Stimulated activated CD8-positive, alpha-beta memory T cell treated with anti-CD3 and anti-CD28 coated beads, Interleukin-12 subunit alpha, Interleukin-12 subunit beta, amount 100 ng/mL, for 4 hours (primary cell): ENCODE measurements around the gene TIMP3.

Experiments used
- DNase-seq: peaks from one replicate; pipeline ENCODE4 v3.0.0-alpha.2; 2020; ENCODE audit warnings: low read depth

The TIMP3 gene

GRCh38 chr22:32829451-32829851 lies 27.9 kb downstream of the TIMP3 start:
- DNase-seq: no peak

DNA sequence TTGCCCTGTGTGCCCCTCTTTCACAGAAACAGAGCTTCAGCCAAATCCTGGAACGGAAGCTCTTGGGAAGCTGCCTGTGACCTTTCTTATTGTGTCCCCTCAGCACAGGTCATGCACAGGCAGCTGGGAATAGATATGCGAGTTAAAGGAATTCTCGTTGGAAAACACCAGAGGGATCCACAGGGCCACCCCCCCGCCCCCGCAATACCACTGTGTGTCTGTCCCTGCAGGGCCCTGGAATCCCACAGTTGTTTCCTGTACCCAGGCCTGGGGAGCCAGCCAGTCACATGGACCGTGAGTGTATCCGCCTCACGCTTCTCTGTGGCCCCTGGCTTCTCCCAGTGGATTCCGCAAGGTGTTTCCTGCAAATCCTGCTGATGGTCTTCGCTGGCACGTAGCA lies 29.0 kb downstream of the TIMP3 start:
- DNase-seq: no peak

- no peak for DNase-seq
Observed at GRCh38 chr22:32830957-32831356, 29.5 kb downstream of the TIMP3 start.

DNA sequence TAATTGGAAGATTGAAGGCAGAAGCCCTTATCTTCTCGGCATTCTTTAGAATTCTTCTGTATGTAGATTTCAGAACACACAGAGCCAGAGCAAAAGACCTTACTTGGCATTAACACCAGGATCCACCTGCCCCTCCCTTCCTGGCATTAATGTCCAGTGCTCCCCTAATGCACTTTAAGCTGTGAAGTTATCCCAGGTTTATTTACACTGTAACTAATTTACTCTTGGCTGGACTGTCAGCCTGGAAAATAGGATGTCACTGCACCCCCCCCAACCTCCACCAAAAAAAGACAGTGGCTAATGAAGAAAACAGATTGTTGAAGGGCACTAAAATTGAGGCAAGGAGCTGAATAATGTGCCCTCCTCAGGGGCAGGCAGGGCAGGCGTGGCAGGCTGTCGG lies 30.1 kb downstream of the TIMP3 start:
- no peak for DNase-seq

DNA sequence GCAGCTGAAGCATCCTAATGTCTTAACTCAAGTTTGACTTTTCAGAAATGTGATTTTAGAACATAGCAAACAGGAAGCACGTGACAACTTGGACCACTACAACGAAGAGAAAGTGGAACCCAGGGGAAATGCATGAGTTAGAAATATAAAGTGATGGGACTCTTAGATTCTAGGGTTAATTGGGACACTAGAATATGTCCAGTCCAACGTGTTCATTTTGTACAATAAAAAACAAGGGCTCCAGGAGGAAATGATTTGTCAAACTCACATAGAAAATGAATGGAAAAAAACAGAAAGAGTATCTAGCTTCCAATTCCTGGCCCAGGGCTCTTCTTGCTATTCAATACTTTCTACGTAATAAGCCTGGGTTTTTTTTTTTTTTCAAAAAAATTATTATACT lies 30.7 kb downstream of the TIMP3 start:
- DNase-seq: no peak

- DNase-seq: no peak
Observed at GRCh38 chr22:32836280-32837123, 35.0 kb downstream of the TIMP3 start.

DNA sequence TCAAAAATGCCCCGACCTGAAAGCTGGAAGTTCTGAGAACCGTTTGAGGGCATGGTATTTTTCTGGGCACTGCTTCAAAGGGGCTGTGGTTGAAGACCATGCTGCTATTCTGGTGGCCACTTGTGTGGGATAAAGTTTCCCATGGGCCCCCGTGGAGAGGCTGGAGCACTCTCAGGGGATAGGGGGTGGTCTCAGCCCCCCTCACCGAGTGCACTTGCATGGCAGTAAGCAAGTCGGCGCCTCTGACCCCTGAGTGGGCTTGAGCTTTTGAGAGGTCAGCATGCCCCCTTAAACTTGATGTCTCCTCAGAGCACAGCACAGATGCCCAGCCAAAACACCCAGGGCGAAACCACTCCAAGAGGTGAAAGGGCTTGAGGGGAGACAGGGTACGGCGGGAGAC lies 35.6 kb downstream of the TIMP3 start:
- DNase-seq: no peak

DNA sequence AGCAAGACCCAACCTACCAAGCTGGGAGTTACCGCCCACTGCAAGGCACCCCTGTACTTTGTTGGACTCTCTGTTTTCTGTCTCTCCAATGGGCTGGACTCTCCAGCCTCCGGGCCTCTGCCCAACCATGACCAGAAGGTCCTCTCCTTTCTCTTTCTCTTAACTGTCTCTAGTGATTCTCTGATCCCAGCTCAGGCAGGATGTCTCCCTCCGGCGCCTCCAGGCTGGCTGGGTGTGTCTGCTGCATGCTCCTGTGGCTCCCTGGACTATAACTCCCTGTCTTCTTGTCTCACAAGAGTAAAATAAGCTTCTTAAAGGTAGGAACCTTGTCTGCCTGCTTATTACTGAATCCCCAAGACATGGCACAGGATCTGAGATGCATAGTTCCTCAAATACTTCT lies 36.3 kb downstream of the TIMP3 start:
- no peak for DNase-seq

DNA sequence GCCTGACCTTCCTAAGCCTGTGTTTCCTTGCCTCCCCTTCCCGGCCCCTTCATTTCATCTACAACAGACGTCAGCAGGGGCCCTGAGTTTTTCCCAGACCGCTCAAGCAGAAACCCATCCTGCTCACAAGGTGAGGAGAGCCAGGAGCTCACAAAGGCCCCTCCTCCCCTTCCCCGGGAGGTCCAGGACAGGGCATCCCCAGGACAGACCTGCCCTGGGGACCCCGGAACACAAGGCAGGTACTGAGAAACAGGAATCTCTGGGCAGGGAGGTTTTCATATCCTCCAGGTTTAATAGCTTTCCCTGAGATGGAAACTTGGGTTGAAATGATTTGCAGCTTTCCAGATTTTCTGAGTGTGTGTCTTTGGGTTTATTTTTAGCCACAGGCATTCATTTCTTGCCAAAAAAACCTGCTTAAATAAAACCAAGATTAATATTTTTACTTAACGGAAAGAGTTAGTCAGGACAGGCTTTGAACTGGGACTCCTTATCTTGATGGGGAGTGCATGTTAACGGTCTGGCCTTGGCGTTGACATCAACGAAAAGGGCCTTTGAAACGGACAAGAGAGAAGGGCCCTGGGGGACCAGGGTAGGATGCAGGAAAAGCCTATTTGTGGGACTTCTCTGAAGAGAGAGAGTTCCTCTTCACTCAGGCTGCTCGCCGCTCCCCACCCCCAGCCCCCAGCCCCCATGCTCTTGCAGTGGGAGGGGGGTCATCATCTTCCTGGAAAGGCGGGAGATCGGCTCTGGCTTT lies 38.5 kb downstream of the TIMP3 start:
- DNase-seq: no peak

- DNase-seq: no peak
Observed at GRCh38 chr22:32841175-32841574, 39.7 kb downstream of the TIMP3 start.

- DNase-seq: no peak
Observed at GRCh38 chr22:32842486-32842885, 41.0 kb downstream of the TIMP3 start.

DNA sequence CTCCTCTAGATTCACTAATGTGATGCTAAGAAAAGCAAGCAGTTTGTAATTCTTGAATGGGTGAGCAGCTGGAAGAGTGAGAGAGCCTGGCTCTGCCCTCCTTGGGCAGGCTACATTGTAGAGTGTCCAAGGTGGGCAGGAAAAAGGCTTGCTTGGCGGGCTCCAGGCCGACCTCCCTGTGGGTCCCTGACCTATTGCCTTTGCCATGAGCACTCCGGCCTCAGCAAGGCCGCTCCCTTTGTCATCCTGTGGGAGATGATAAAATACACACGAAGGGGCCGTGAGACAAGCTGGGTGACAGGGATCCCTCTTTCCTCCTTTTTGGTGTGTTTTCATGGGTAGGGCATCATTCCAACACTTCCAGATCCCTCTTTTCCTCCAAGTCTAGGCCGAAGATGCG lies 41.8 kb downstream of the TIMP3 start:
- no peak for DNase-seq

GRCh38 chr22:32844251-32844650 lies 42.7 kb downstream of the TIMP3 start:
- DNase-seq: no peak

- DNase-seq: no peak
Observed at GRCh38 chr22:32846780-32847491, 45.4 kb downstream of the TIMP3 start.

DNA sequence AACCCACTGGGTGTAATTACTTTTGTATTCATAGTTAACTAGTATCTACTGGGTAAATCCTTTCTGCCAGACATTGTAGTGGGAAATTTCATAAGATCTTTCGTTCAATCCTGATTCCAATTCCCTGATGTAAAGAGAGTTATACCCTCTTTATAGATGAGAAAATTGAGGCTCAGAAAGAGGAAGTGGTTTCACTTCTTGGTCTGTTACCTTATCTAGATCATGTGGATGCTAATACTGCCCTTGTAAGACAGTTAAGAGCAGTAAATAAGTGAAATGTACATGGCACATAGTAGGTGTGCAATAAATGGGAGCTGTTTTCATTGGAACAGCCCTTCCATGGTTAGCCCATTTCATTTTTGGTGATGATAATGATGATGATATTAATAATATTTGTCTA lies 46.7 kb downstream of the TIMP3 start:
- no peak for DNase-seq

DNA sequence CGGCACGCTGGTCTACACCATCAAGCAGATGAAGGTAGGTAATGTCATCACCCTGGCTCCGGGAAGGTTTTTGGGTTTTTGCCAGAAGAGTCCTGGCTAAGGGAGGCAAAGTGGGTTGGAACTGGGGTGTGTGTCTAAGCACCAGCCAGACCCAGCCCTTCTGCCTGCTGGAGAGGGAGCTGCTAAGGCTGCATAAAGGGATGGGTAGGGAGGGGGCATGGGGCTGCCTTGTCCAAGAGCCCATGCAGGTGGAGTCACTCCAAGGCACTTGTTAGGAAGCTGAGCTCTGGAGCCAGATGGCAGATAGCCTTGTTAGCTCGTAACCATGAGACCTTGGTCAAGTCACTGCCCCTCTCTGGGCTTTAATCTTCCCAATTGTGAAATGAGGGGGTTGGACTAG lies 48.0 kb downstream of the TIMP3 start:
- no peak for DNase-seq

DNA sequence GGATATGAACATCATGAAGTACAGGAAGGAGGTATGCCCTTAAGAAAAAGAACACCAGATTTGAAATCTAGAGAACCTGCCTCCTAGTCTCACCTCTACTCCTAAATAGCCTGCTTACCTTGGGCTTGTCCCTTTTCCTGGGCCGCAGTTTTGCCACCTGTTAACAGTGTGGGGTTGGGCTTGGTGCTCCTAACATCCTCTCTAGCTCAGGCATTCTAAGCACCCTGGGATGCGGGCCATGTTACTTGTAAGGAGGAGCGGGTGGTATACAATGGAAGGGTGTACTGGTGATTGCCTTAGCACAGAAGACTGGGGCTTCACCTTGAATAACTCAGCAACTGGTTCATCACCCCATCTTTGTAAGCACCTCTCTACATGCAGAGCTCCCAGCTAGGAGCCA lies 48.7 kb downstream of the TIMP3 start:
- DNase-seq: no peak

GRCh38 chr22:32850591-32851517 lies 49.3 kb downstream of the TIMP3 start:
- DNase-seq: no peak

DNA sequence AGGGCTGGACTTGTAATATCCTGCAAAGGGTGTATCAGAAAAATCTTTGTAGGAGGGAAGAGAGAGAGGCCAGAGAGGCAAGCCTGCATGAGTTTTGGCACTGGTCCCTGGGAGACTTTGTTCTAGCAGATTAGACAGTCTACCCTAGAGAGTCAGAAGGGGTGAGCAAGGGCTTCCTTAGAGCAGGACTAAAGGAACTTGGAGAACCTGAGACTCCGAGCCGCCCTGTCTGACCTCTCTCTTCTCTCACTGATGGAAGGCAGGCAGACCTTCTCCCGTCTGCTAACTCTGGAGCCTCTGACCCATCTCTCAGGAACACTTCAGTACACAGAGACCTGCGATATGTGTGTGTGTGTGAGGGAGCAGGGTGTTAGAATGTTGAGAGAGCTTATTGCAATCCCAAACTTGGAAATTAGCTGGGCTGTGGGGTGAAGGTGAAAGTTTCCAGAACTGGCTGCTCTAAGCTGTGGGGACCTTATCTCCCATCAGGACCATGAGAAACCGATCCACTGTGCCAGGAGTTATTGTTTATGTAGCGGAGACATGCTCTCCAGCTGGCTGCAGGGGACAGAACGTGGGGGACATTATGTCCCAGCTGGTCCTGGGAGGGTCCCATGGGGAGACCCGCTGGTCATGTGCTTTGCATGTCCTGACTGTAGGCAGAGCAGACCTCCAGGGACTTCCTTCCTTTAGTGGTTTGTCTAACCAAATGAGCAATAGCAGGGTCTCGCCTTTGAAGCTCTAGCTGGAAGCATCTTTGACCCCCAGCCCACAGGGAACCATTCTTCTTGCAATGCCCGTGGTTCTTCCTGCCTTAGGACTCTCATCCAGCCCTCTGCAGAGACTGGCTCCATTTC lies 51.1 kb downstream of the TIMP3 start:
- no peak for DNase-seq

- no peak for DNase-seq
Observed at GRCh38 chr22:32853662-32854061, 52.2 kb downstream of the TIMP3 start.

GRCh38 chr22:32854351-32854804 lies 52.9 kb downstream of the TIMP3 start:
- DNase-seq: no peak
